ENCODE results near the gene LAMC2. TPM values are rescaled to one million over a fixed set of nuclear protein-coding genes. Genes with fewer than 3 reads are reported as not detected.
"Not testable (repeated sequence)": the region's sequence is repeated elsewhere in the genome, so short reads cannot be mapped to it uniquely, and the experiment has no call there.

LAMC2 gene
- total RNA-seq, 1 donor from 2014 or later = 4.5 TPM

GRCh38 chr1:183263886-183264602 lies 78.0 kb downstream of the LAMC2 start:
- Mint-ChIP-seq H3K4me1 (ENCODE audit: low read depth) (no peaks in the 10 kb centered on the region), H3K9me3 (ENCODE audit: low read depth) (no peaks in the 10 kb centered on the region), H3K36me3 (ENCODE audit: insufficient read depth) (no peaks in the 10 kb centered on the region), H3K4me3 (ENCODE audit: low read depth) (no peak overlapping the region), H3K27ac (no peak overlapping the region), H3K27me3 (no peaks in the 10 kb centered on the region)
- DNase-seq (ENCODE audit: low spot score, unreplicated experiment) = no peak
- TF ChIP-seq CTCF (IDR thresholded peaks at IDR 0.05; ENCODE audit: unreplicated experiment) = no peak

- Mint-ChIP-seq H3K4me3 (ENCODE audit: low read depth) (no peak overlapping the region), H3K36me3 (ENCODE audit: insufficient read depth) (no peaks in the 10 kb centered on the region), H3K27ac (no peak overlapping the region), H3K4me1 (ENCODE audit: low read depth) (peaks cover 13% of the 10 kb centered on the region), H3K27me3 (no peaks in the 10 kb centered on the region), H3K9me3 (ENCODE audit: low read depth) (no peaks in the 10 kb centered on the region)
- no peak for DNase-seq (ENCODE audit: low spot score, unreplicated experiment)
- no peak for TF ChIP-seq CTCF (IDR thresholded peaks at IDR 0.05; ENCODE audit: unreplicated experiment)
These were observed 81.8 kb downstream of the LAMC2 start for GRCh38 chr1:183267646-183268431.

GRCh38 chr1:183270541-183271141 lies 84.6 kb downstream of the LAMC2 start:
- TF ChIP-seq CTCF (IDR thresholded peaks at IDR 0.05; ENCODE audit: unreplicated experiment) = no peak
- H3K9me3 Mint-ChIP-seq (ENCODE audit: low read depth) = no peaks in the 10 kb centered on the region

GRCh38 chr1:183272390-183272848 lies 86.4 kb downstream of the LAMC2 start:
- Mint-ChIP-seq H3K27me3 (no peaks in the 10 kb centered on the region), H3K4me3 (ENCODE audit: low read depth) (no peak overlapping the region), H3K9me3 (ENCODE audit: low read depth) (no peaks in the 10 kb centered on the region), H3K4me1 (ENCODE audit: low read depth) (peaks cover 13% of the 10 kb centered on the region), H3K27ac (no peak overlapping the region), H3K36me3 (ENCODE audit: insufficient read depth) (no peaks in the 10 kb centered on the region)
- no peak for DNase-seq (ENCODE audit: low spot score, unreplicated experiment)
- no peak for TF ChIP-seq CTCF (IDR thresholded peaks at IDR 0.05; ENCODE audit: unreplicated experiment)

More at GRCh38 chr1:183270541-183271141, 84.6 kb downstream of the LAMC2 start:
- H3K4me3 Mint-ChIP-seq (ENCODE audit: low read depth) = no peak overlapping the region
- H3K27me3 Mint-ChIP-seq = no peaks in the 10 kb centered on the region
- H3K27ac Mint-ChIP-seq = no peak overlapping the region
- peaks cover 13% of the 10 kb centered on the region for H3K4me1 Mint-ChIP-seq (ENCODE audit: low read depth)
- no peak for DNase-seq (ENCODE audit: low spot score, unreplicated experiment)
- H3K36me3 Mint-ChIP-seq (ENCODE audit: insufficient read depth) = no peaks in the 10 kb centered on the region

- H3K27ac Mint-ChIP-seq = no peak overlapping the region
These were observed 87.2 kb downstream of the LAMC2 start for GRCh38 chr1:183273300-183273699.

GRCh38 chr1:183273984-183274383 lies 87.9 kb downstream of the LAMC2 start:
- H3K36me3 Mint-ChIP-seq (ENCODE audit: insufficient read depth); H3K9me3 Mint-ChIP-seq (ENCODE audit: low read depth); H3K4me3 Mint-ChIP-seq (ENCODE audit: low read depth); H3K27me3 Mint-ChIP-seq; H3K27ac Mint-ChIP-seq; DNase-seq (ENCODE audit: low spot score, unreplicated experiment): not testable (repeated sequence)
- H3K4me1 Mint-ChIP-seq (ENCODE audit: low read depth) = peaks cover 13% of the 10 kb centered on the region

More at GRCh38 chr1:183273300-183273699, 87.2 kb downstream of the LAMC2 start:
- peaks cover 13% of the 10 kb centered on the region for H3K4me1 Mint-ChIP-seq (ENCODE audit: low read depth)
- H3K36me3 Mint-ChIP-seq (ENCODE audit: insufficient read depth) = no peaks in the 10 kb centered on the region
- H3K27me3 Mint-ChIP-seq = peaks cover 2% of the 10 kb centered on the region
- no peaks in the 10 kb centered on the region for H3K9me3 Mint-ChIP-seq (ENCODE audit: low read depth)
- TF ChIP-seq CTCF (IDR thresholded peaks at IDR 0.05; ENCODE audit: unreplicated experiment) = no peak
- DNase-seq (ENCODE audit: low spot score, unreplicated experiment) = no peak
- no peak overlapping the region for H3K4me3 Mint-ChIP-seq (ENCODE audit: low read depth)
